ENCODE data around the gene CABP7. TPM values are rescaled to one million over a fixed set of nuclear protein-coding genes. Genes with fewer than 3 reads are reported as not detected.

CABP7 gene
- total and polyA plus RNA-seq, 2 of the 13 experiments (the other 11 are each of a cell fraction or from before 2014, with no cell fraction given) = 0.08 TPM; not detected in 1

GRCh38 chr22:29737251-29738117 lies 17.7 kb downstream of the CABP7 start:
- CTCF ChIA-PET (ENCODE audit: low intra/inter-chr PET ratio, low total read pairs) = no interaction called here
- H3K4me3 ChIP-seq (replicated peaks in 1 of 3; ENCODE audit: insufficient read depth in 1 of 3, low read depth in 2 of 3, low read length in 3 of 3) = no peak overlapping the region
- H3K27ac ChIP-seq (ENCODE audit: extremely low read length, insufficient read depth, low read length) = no peak overlapping the region
- no peak overlapping the region for H2AFZ ChIP-seq (ENCODE audit: low read length)
- no peak overlapping the region for H3K9ac ChIP-seq (ENCODE audit: insufficient read depth, low read depth, low read length)
- intact Hi-C loops (cut with micrococcal nuclease; ENCODE audit: unreplicated experiment) = no loop called here
- no peaks in the 10 kb centered on the region for H3K9me3 ChIP-seq (ENCODE audit: low read length)
- H3K27me3 ChIP-seq (ENCODE audit: control insufficient read depth in 1 of 2, insufficient read depth in 2 of 2, low read length in 2 of 2) = no peaks in the 10 kb centered on the region
- peaks cover 3 to 6% of the 10 kb centered on the region in 2 experiments; a peak in 3 of 5 replicates for H3K36me3 ChIP-seq (replicated peaks in 1 of 2; ENCODE audit: control insufficient read depth in 1 of 2, insufficient read depth in 2 of 2, low read length in 2 of 2)
- FAIRE-seq = no peak
- no peak for TF ChIP-seq SAP130 (CRISPR knock-in tag; IDR thresholded peaks at IDR 0.05; ENCODE audit: low read depth)
- TF ChIP-seq ARID2 (CRISPR knock-in tag; IDR thresholded peaks at IDR 0.05; ENCODE audit: borderline replicate concordance) = no peak
- no peak for TF ChIP-seq SP140L (CRISPR knock-in tag; IDR thresholded peaks at IDR 0.05; ENCODE audit: borderline replicate concordance)
- no peak for TF ChIP-seq TCF7L2 (IDR thresholded peaks at IDR 0.05; ENCODE audit: low read depth, low read length)
- no peak for TF ChIP-seq ZFP36 (IDR thresholded peaks at IDR 0.05; ENCODE audit: borderline replicate concordance, low read depth, low read length, partially characterized antibody)
- TF ChIP-seq SKI (IDR thresholded peaks at IDR 0.05; ENCODE audit: partially characterized antibody) = no peak
- no peak for TF ChIP-seq WIZ (CRISPR knock-in tag; IDR thresholded peaks at IDR 0.05)
- no peak for TF ChIP-seq MED1 (CRISPR knock-in tag; IDR thresholded peaks at IDR 0.05)
- no peak for TF ChIP-seq SOX5 (CRISPR knock-in tag; IDR thresholded peaks at IDR 0.05; ENCODE audit: borderline replicate concordance)
- TF ChIP-seq KLF11 (CRISPR knock-in tag; IDR thresholded peaks at IDR 0.05) = no peak
- no peak for TF ChIP-seq SIX4 (CRISPR knock-in tag; IDR thresholded peaks at IDR 0.05)
- no peak for TF ChIP-seq DMAP1 (CRISPR knock-in tag; IDR thresholded peaks at IDR 0.05)
- TF ChIP-seq, protein P1, sequence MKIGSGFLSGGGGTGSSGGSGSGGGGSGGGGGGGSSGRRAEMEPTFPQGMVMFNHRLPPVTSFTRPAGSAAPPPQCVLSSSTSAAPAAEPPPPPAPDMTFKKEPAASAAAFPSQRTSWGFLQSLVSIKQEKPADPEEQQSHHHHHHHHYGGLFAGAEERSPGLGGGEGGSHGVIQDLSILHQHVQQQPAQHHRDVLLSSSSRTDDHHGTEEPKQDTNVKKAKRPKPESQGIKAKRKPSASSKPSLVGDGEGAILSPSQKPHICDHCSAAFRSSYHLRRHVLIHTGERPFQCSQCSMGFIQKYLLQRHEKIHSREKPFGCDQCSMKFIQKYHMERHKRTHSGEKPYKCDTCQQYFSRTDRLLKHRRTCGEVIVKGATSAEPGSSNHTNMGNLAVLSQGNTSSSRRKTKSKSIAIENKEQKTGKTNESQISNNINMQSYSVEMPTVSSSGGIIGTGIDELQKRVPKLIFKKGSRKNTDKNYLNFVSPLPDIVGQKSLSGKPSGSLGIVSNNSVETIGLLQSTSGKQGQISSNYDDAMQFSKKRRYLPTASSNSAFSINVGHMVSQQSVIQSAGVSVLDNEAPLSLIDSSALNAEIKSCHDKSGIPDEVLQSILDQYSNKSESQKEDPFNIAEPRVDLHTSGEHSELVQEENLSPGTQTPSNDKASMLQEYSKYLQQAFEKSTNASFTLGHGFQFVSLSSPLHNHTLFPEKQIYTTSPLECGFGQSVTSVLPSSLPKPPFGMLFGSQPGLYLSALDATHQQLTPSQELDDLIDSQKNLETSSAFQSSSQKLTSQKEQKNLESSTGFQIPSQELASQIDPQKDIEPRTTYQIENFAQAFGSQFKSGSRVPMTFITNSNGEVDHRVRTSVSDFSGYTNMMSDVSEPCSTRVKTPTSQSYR (CRISPR knock-in tag; IDR thresholded peaks at IDR 0.05; ENCODE audit: borderline replicate concordance) = no peak
- no peak for TF ChIP-seq MAFG (CRISPR knock-in tag; IDR thresholded peaks at IDR 0.05)
- ATAC-seq = no peak
- no peak for DNase-seq (ENCODE audit: low spot score)
- H3K4me1 ChIP-seq (ENCODE audit: insufficient read depth, low read length) = no peaks in the 10 kb centered on the region
- no TSS peak for BruUV-seq (replicated peaks)
- POLR2A ChIA-PET = no interaction called here
- H4K20me1 ChIP-seq (ENCODE audit: insufficient read depth, low read length) = no peaks in the 10 kb centered on the region
- H3K4me2 ChIP-seq (ENCODE audit: low read depth, low read length) = no peak overlapping the region
- in situ Hi-C loops (cut with HindIII; ENCODE audit: extremely low pct_ligation_motif_present, low pct_unique_long_range_greater_than_20kb) = no loop called here
- H3K79me2 ChIP-seq (ENCODE audit: insufficient read depth, low read length) = no peaks in the 10 kb centered on the region
- 80% methylated on average over 19 of the region's 22 CpGs for WGBS (ENCODE audit: low lambda C conversion rate)
